ENCODE data around the gene KRTAP16-1. TPM values are rescaled to one million over a fixed set of nuclear protein-coding genes. Genes with fewer than 3 reads are reported as not detected.

The KRTAP16-1 gene
- total and polyA plus RNA-seq, 10 of the 15 experiments (the other 5 are each of a cell fraction or from before 2014, with no cell fraction given), result 0.23 TPM; not detected in 9

DNA sequence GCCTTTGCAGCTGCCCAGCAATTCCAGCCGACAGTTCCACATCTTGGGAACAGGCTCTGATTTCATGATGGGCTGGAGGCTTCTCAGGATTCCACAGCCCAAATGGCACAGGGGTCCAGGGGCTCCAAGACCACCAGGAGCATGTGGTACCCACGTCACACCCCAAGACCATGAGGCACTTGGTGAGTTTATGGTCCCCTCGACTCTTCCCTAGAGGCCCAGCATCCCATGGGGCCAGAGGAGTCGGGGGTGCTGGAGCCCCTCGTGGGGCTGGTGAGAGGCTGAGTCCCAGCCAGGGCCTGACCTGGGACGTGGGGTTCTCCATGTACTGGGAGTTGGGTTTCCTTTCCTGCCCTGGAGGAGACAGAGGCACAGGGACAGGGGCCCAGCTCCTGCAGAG, 16.5 kb upstream of the KRTAP16-1 start (continued):
- TF ChIP-seq, protein P1, sequence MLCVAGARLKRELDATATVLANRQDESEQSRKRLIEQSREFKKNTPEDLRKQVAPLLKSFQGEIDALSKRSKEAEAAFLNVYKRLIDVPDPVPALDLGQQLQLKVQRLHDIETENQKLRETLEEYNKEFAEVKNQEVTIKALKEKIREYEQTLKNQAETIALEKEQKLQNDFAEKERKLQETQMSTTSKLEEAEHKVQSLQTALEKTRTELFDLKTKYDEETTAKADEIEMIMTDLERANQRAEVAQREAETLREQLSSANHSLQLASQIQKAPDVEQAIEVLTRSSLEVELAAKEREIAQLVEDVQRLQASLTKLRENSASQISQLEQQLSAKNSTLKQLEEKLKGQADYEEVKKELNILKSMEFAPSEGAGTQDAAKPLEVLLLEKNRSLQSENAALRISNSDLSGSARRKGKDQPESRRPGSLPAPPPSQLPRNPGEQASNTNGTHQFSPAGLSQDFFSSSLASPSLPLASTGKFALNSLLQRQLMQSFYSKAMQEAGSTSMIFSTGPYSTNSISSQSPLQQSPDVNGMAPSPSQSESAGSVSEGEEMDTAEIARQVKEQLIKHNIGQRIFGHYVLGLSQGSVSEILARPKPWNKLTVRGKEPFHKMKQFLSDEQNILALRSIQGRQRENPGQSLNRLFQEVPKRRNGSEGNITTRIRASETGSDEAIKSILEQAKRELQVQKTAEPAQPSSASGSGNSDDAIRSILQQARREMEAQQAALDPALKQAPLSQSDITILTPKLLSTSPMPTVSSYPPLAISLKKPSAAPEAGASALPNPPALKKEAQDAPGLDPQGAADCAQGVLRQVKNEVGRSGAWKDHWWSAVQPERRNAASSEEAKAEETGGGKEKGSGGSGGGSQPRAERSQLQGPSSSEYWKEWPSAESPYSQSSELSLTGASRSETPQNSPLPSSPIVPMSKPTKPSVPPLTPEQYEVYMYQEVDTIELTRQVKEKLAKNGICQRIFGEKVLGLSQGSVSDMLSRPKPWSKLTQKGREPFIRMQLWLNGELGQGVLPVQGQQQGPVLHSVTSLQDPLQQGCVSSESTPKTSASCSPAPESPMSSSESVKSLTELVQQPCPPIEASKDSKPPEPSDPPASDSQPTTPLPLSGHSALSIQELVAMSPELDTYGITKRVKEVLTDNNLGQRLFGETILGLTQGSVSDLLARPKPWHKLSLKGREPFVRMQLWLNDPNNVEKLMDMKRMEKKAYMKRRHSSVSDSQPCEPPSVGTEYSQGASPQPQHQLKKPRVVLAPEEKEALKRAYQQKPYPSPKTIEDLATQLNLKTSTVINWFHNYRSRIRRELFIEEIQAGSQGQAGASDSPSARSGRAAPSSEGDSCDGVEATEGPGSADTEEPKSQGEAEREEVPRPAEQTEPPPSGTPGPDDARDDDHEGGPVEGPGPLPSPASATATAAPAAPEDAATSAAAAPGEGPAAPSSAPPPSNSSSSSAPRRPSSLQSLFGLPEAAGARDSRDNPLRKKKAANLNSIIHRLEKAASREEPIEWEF (IDR thresholded peaks at IDR 0.05; ENCODE audit: insufficient replicate concordance, low read depth, low read length), result no peak
- TF ChIP-seq STAT3 (IDR thresholded peaks at IDR 0.05; ENCODE audit: low read depth, low read length), result no peak
- no peak for TF ChIP-seq ZNF384 (IDR thresholded peaks at IDR 0.05; ENCODE audit: borderline replicate concordance, low read depth, low read length)
- TF ChIP-seq HDAC6 (IDR thresholded peaks at IDR 0.05; ENCODE audit: unreplicated experiment), result no peak
- no peak for TF ChIP-seq NFXL1 (IDR thresholded peaks at IDR 0.05; ENCODE audit: borderline replicate concordance)
- TF ChIP-seq, protein P2, sequence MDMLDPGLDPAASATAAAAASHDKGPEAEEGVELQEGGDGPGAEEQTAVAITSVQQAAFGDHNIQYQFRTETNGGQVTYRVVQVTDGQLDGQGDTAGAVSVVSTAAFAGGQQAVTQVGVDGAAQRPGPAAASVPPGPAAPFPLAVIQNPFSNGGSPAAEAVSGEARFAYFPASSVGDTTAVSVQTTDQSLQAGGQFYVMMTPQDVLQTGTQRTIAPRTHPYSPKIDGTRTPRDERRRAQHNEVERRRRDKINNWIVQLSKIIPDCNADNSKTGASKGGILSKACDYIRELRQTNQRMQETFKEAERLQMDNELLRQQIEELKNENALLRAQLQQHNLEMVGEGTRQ (IDR thresholded peaks at IDR 0.05; ENCODE audit: borderline replicate concordance, low read depth, low read length), result no peak

DNA sequence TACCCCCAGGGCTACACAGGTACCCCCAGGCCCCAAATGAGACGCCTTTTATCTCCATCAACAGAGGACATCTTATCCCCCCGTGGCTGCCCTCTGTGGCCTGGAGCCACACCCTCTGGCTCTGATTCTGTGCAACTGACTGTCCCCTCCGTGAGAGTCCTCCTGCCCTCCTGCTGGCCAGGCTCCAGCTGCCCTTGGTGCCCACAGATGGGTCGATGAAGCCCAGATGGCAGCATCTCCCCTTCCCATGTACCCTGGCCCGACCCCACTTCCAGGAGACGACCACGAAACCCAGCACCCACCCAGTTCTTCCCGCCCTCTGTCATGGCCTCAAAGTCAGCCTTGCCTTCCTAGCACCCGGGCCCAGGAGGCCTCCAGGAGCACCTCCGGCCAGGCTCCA, 16.0 kb upstream of the KRTAP16-1 start:
- WGBS (ENCODE audit: insufficient coverage, insufficient replicate concordance, low lambda C conversion rate, missing lambda C conversion rate), result 9% methylated on average over 10 of the region's 10 CpGs
- no peak for TF ChIP-seq TAF1 (IDR thresholded peaks at IDR 0.05; ENCODE audit: borderline replicate concordance, low read depth, low read length)
- TF ChIP-seq ZZZ3 (IDR thresholded peaks at IDR 0.05; ENCODE audit: control insufficient read depth, insufficient read length, low read depth), result no peak
- no peak for TF ChIP-seq SPI1 (IDR thresholded peaks at IDR 0.05; ENCODE audit: borderline replicate concordance, insufficient read depth, low read depth, low read length)
- no peak for TF ChIP-seq TCF12 (IDR thresholded peaks at IDR 0.05; ENCODE audit: low read depth, low read length)
- H3K9me3 ChIP-seq (replicated peaks; ENCODE audit: control insufficient read depth, insufficient read depth, low read length), result no peaks in the 10 kb centered on the region; the same call in 2 of the 3 replicates
- H3K4me1 ChIP-seq (ENCODE audit: control insufficient read depth, insufficient read depth, low read length), result no peaks in the 10 kb centered on the region
- ChIA-PET CTCF (no interaction called here), SMC1A (ENCODE audit: uncharacterized antibody, unreplicated experiment) (no interaction called here), POLR2A (no interaction called here), RAD21 (ENCODE audit: unreplicated experiment) (no interaction called here)
- no peaks in the 10 kb centered on the region for H3K79me2 ChIP-seq (ENCODE audit: control insufficient read depth, insufficient read depth, low read length)
- in situ Hi-C loops (cut with MboI), result no loop called here
- no peaks in the 10 kb centered on the region for H3K36me3 ChIP-seq (ENCODE audit: control insufficient read depth in 2 of 2, insufficient read depth in 2 of 2, low read length in 1 of 2)
- H4K20me1 ChIP-seq (ENCODE audit: control insufficient read depth, insufficient read depth), result no peaks in the 10 kb centered on the region
- no TSS peak for BruUV-seq (replicated peaks)
- FAIRE-seq (no peak), ATAC-seq (no peak), DNase-seq (ENCODE audit: low read depth, low spot score) (no peak)
- no peak overlapping the region for H3K27ac ChIP-seq (ENCODE audit: control insufficient read depth, insufficient read depth)
- no peak overlapping the region for H3K4me2 ChIP-seq (ENCODE audit: control insufficient read depth, insufficient read depth)
- no peak overlapping the region for H3K9ac ChIP-seq (ENCODE audit: control insufficient read depth, insufficient read depth, low read length)
- H3K4me3 ChIP-seq, result no peak overlapping the region
- intact Hi-C loops (cut with micrococcal nuclease; ENCODE audit: unreplicated experiment), result loop anchor here (10.0 kb wide), 1 partner anchor 700 kb away; no protein-coding TSS in a partner anchor
- H3K27me3 ChIP-seq (replicated peaks in 1 of 2; ENCODE audit: control insufficient read depth in 2 of 2, insufficient read depth in 2 of 2, low read length in 1 of 2), result no peaks in the 10 kb centered on the region; a peak in 1 of 4 replicates
- H2AFZ ChIP-seq (ENCODE audit: control insufficient read depth, low read depth, low read length), result no peak overlapping the region
